ENCODE measurements around the gene TMEM169. TPM values are rescaled to one million over a fixed set of nuclear protein-coding genes. Genes with fewer than 3 reads are reported as not detected.
A peak's percentile ranks its signal among the peaks of the same experiment; 100 is the strongest.

Gene TMEM169
- total and polyA plus RNA-seq, 9 of the 15 experiments (the other 6 are each of a cell fraction or from before 2014, with no cell fraction given), result 0.01 to 0.09 (median 0.04) TPM; not detected in 5

DNA sequence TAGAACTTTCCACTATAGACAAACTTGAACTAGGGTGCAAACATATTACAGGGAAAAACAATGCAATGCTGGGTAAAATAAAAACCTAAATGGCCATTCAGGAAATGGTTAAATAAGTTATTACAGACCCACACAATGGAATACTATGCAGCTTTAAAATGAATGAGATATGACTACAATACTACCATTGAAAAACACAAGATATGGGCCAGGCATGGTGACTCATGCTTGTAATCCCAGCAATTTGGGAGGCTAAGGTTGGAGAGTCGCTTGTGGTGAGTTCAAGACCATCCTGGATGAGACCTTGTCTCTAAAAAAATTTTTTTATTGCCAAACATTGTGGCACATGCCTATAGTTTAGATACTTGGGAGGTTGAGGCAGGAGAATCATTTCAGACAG, 6.9 kb upstream of the TMEM169 start (continued):
- TF ChIP-seq, protein P1, sequence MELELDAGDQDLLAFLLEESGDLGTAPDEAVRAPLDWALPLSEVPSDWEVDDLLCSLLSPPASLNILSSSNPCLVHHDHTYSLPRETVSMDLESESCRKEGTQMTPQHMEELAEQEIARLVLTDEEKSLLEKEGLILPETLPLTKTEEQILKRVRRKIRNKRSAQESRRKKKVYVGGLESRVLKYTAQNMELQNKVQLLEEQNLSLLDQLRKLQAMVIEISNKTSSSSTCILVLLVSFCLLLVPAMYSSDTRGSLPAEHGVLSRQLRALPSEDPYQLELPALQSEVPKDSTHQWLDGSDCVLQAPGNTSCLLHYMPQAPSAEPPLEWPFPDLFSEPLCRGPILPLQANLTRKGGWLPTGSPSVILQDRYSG (tag; conservative IDR thresholded peaks at IDR 0.05; ENCODE audit: low read depth), result no peak

DNA sequence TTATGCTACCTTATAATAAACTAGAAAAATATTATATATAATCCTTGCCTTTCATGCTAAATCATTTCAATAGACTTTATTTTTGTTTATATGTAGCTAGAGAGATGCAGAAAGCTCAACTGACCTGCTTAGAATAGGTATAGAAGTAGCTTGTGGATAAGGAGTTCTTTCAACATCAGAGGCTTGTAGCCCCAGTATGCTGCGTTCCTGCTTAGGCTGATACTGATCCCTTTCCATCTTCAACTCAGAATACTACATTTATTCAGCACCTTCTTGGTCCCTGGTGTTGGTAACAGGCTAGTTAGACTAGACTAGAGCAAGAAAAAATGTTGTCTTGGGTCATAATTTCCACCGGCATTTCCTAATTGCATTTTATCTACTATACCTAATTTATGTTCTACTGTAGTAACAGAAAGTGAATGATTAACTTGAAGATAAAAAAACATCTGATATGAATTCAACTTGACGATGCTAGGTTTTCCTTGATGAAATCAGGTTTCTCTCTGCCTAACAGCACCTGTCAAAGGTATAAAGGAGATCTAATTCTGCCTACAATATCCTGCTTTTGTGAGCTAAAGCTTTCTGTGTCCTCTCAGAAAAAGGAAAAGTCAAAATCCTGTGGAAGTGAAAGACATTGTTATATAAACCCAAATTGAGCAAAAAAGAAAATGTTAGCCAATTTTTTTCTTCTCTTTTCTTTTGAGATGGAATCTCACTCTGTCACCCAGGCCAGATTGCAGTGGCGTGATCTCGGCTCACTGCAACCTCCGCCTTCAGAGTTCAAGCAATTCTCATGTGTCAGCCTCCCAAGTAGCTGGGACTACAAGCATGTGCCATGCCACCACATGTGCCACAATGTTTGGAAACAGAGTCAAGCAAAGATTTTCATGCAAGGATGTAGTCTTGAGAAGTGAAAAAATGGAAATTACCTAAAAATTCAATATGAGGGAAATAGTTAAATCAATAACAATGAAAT, 5.9 kb upstream of the TMEM169 start:
- ChIA-PET CTCF (ENCODE audit: low intra/inter-chr PET ratio) (no interaction called here), POLR2A (no interaction called here)
- DNase-seq (ENCODE audit: extremely low read depth in 1 of 4, low spot score in 3 of 4) (no peak), FAIRE-seq (no peak), ATAC-seq (peak; percentile 30; the same call in 2 of the 3 replicates)
- WGBS (ENCODE audit: insufficient coverage, low coverage, missing lambda C conversion rate), result 50% methylated on average over 6 of the region's 6 CpGs
- no peak overlapping the region for H3K9ac ChIP-seq (ENCODE audit: insufficient read depth in 1 of 2, low read depth in 2 of 2, low read length in 2 of 2)
- no peaks in the 10 kb centered on the region for H3K27me3 ChIP-seq (ENCODE audit: control insufficient read depth in 2 of 2, insufficient read depth in 2 of 2, low read length in 2 of 2)
- intact Hi-C loops (cut with micrococcal nuclease), result no loop called here
- no peak overlapping the region for H3K4me2 ChIP-seq (ENCODE audit: insufficient read depth, low read length)
- no peaks in the 10 kb centered on the region for H3K9me3 ChIP-seq (replicated peaks; ENCODE audit: control insufficient read depth, insufficient read depth, low read depth, low read length)
- H3K27ac ChIP-seq (ENCODE audit: extremely low read depth, low read depth, low read length), result no peak overlapping the region
- H3K4me1 ChIP-seq (replicated peaks in 1 of 2; ENCODE audit: control insufficient read depth in 2 of 2, insufficient read depth in 2 of 2, low read length in 2 of 2), result no peaks in the 10 kb centered on the region; a peak in 2 of 5 replicates
- H4K20me1 ChIP-seq (replicated peaks; ENCODE audit: control insufficient read depth, insufficient read depth, low read length), result no peaks in the 10 kb centered on the region
- H2AFZ ChIP-seq (ENCODE audit: low read depth, low read length), result no peak overlapping the region
- no peaks in the 10 kb centered on the region for H3K79me2 ChIP-seq (ENCODE audit: control insufficient read depth, insufficient read depth, low read length)
- in situ Hi-C loops (cut with MboI), result no loop called here
- no peak overlapping the region for H3K4me3 ChIP-seq
- H3K36me3 ChIP-seq (ENCODE audit: control insufficient read depth, insufficient read depth, low read length), result no peaks in the 10 kb centered on the region; the same call in 2 of the 3 replicates
- no peaks in the 10 kb centered on the region for H3K9me1 ChIP-seq (ENCODE audit: control insufficient read depth, insufficient read depth, low read length)
- BruUV-seq (replicated peaks), result no TSS peak
- TF ChIP-seq, protein P2, sequence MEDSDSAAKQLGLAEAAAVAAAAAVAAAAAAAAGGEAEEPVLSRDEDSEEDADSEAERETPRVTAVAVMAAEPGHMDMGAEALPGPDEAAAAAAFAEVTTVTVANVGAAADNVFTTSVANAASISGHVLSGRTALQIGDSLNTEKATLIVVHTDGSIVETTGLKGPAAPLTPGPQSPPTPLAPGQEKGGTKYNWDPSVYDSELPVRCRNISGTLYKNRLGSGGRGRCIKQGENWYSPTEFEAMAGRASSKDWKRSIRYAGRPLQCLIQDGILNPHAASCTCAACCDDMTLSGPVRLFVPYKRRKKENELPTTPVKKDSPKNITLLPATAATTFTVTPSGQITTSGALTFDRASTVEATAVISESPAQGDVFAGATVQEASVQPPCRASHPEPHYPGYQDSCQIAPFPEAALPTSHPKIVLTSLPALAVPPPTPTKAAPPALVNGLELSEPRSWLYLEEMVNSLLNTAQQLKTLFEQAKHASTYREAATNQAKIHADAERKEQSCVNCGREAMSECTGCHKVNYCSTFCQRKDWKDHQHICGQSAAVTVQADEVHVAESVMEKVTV (CRISPR knock-in tag; IDR thresholded peaks at IDR 0.05), result no peak
- TF ChIP-seq TARDBP (IDR thresholded peaks at IDR 0.05) (no peak), PHF20 (IDR thresholded peaks at IDR 0.05; ENCODE audit: partially characterized antibody) (no peak), RBM34 (IDR thresholded peaks at IDR 0.05; ENCODE audit: borderline replicate concordance, insufficient read depth, low read length) (no peak), DACH1 (IDR thresholded peaks at IDR 0.05; ENCODE audit: partially characterized antibody) (no peak), KDM5B (IDR thresholded peaks at IDR 0.05; ENCODE audit: insufficient replicate concordance, low read depth, low read length) (no peak), NFYB (IDR thresholded peaks at IDR 0.05; ENCODE audit: extremely low read depth, insufficient read length) (no peak), RB1 (IDR thresholded peaks at IDR 0.05; ENCODE audit: low read depth) (no peak), SOX6 (IDR thresholded peaks at IDR 0.05) (no peak), ZNF224 (CRISPR knock-in tag; IDR thresholded peaks at IDR 0.05) (no peak)
- TF ChIP-seq, protein P3, sequence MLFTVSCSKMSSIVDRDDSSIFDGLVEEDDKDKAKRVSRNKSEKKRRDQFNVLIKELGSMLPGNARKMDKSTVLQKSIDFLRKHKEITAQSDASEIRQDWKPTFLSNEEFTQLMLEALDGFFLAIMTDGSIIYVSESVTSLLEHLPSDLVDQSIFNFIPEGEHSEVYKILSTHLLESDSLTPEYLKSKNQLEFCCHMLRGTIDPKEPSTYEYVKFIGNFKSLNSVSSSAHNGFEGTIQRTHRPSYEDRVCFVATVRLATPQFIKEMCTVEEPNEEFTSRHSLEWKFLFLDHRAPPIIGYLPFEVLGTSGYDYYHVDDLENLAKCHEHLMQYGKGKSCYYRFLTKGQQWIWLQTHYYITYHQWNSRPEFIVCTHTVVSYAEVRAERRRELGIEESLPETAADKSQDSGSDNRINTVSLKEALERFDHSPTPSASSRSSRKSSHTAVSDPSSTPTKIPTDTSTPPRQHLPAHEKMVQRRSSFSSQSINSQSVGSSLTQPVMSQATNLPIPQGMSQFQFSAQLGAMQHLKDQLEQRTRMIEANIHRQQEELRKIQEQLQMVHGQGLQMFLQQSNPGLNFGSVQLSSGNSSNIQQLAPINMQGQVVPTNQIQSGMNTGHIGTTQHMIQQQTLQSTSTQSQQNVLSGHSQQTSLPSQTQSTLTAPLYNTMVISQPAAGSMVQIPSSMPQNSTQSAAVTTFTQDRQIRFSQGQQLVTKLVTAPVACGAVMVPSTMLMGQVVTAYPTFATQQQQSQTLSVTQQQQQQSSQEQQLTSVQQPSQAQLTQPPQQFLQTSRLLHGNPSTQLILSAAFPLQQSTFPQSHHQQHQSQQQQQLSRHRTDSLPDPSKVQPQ (CRISPR knock-in tag; IDR thresholded peaks at IDR 0.05; ENCODE audit: borderline replicate concordance), result no peak
- TF ChIP-seq, protein P4, sequence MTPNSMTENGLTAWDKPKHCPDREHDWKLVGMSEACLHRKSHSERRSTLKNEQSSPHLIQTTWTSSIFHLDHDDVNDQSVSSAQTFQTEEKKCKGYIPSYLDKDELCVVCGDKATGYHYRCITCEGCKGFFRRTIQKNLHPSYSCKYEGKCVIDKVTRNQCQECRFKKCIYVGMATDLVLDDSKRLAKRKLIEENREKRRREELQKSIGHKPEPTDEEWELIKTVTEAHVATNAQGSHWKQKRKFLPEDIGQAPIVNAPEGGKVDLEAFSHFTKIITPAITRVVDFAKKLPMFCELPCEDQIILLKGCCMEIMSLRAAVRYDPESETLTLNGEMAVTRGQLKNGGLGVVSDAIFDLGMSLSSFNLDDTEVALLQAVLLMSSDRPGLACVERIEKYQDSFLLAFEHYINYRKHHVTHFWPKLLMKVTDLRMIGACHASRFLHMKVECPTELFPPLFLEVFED (CRISPR knock-in tag; conservative IDR thresholded peaks at IDR 0.05), result no peak

All from K562 (cell line).